ENCODE results near the gene FFAR3.
"Not testable (repeated sequence)": the region's sequence is repeated elsewhere in the genome, so short reads cannot be mapped to it uniquely, and the experiment has no call there.

FFAR3 gene

DNA sequence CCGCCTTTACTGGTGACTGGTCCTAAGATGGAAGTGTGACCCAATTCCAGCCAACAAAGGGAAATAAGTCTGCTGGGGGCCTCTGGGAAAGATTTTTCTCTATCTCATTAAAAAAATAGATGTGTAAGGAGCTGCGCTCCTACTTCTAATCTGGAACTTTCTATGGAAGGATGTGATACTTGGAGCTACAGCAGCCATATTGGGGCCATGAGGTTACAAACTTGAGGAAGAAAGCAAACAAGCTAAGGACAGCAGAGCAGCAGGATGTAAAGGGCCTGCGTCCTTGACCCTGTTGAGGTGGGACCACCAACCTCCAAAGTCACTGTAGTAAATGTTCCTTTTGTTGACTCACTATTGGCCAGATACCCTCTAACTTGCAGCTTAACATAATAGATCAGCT lies 20.1 kb downstream of the FFAR3 start:
- DNase-seq = no peak

DNA sequence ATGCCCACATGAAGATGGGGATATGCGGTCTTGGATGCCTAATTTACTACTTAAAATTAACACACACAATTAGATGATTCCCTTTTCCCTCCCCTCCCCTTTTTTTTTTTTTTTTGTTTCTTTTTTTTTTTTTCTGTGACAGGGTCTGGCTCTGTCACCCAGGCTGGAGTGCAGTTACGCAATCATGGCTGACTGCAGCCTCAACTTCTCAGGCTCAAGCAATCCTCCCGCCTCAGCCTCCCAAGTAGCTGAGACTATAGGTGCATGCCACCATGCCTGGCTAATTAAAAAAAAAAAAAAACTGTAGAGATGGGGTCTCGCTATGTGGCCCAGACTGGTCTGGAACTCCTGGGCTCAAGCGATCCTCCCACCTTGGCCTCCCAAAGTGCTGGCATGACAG lies 21.3 kb downstream of the FFAR3 start:
- DNase-seq = not testable (repeated sequence)

DNA sequence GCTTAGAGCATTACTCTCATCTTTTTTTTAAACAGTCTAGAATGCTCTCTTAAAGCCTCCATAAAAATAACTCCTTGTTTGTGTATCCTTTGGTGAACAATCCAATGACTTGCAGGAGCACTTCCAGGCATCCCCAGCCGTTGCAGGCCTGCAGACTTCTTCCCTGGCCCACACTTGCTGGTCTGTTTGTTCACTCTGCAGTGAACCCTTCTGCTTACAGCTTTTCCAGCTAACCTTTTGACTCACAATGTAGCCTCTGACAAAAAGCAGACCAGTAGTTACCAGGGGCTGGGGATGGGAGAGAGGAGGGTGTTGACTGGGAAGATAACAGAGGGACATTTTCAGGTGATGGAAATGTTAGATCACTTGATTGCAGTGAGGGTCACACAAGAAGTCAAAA lies 21.7 kb downstream of the FFAR3 start:
- DNase-seq = no peak

DNA sequence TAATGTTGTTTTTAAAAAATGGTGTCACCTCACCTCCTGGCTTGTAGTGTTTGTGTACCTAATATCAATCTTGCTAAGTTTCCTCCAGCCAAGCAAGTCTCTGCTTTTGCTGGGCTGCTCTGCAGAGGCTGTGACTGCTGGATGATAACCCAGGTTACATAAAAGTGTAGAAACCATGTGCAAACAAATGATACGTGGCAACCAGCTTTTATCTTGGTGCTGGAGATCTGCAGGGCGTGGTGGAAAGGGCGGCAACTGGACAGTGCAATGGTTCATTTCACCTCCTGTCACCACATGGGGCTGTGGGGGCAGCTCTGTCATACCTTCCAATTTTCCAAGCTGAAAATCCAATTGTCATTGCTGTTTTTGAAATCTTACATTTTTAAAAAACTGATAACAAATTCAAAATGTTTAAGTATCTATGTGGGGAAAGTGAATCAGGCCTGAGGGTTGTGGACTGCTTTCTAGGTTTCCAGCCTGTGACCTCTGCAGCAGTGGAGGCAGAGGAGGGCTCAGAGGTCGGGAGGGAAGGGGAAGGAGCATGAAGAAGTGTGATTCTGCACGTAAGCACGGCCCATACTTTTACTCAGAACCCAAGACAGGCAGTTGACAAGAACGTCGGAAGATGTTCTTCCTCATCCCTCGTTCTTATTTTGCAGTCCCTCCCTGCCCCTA lies 22.3 kb downstream of the FFAR3 start:
- peak; percentile 94 for DNase-seq

DNA sequence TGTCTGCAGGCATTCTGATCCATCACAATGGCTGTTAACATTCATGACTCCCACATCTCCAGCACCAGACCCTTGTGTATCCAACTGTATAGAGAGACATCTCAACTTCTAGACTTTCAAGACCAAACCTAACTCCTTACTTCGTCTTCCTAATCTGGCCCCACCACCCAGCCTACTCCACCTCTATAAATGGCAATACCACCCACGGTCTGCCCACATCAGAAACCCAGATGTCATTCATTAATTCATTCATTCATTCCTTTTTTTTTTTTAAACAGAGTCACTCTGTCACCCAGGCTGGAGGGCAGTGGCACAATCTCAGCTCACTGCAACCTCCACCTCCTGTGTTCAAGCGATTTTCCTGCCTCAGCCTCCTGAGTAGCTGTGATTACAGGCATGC lies 23.1 kb downstream of the FFAR3 start:
- DNase-seq = peak; percentile 4

DNA sequence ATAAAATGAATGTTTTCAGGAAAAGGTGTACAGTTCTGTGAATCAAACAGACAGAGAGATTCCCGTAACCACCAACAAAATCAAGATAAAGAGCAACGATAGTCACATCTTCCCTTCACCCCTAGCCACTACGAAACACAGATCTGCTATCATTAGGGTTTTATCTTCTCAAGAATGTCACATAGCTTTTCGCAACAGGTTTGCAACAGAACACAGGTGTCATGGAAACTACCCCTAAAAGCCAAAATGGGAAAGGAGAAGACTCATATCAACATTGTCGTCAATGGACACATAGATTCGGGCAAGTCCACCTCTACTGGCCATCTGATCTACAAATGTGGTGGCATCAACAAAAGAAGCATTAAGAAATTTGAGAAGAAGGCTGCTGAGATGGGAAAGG lies 23.7 kb downstream of the FFAR3 start:
- no peak for DNase-seq

DNA sequence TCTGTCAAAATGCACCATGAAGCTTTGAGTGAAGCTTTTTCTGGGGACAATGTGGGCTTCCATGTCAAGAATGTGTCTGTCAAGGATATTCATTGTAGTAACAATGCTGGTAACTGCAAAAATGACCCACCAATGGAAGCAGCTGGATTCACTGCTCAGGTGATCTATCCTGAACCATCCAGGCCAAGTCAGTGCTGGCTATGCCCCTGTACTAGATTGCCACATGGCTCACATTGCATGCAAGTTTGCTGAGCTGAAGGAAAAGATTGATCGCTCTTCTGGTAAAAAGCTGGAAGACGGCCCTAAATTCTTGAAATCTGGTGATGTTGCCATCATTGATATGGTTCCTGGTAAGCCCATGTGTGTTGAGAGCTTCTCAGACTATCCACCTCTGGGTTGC lies 25.3 kb downstream of the FFAR3 start:
- no peak for DNase-seq

DNA sequence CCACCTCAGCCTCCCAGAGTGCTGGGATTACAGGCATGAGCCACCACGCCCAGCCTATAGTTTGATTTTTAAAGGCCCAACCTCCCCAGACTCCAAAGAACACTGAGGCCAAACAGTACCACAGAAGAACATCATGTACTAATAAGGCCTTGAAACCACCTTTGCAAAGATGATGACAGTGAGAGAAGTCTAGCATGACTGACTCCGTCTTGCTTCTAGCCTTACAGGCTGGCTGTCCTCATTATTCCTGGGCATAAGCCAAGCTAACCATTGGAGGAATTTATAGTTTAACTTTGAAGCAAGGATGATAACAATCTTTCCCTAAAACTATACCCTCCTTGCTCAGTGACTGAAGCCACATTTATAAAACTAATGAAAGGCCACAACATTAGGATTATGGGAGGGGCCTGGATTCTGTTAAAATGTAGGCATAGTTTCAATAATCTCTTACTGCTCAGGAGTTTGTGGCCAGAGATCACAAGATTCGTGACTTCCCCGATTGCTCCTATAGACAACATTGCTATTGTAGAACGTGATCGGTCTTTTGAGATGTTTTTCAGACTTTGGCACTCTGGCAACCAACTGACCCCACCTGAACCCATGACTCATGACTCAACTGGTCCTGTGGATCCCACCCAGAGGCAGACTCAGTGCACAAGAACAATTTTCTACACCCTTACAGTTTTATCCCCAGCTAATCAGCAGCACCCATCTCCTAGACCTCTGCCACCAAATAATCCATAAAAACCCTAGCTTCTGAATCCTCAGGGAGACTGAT lies 30.2 kb downstream of the FFAR3 start:
- peak; percentile 84 for DNase-seq

DNA sequence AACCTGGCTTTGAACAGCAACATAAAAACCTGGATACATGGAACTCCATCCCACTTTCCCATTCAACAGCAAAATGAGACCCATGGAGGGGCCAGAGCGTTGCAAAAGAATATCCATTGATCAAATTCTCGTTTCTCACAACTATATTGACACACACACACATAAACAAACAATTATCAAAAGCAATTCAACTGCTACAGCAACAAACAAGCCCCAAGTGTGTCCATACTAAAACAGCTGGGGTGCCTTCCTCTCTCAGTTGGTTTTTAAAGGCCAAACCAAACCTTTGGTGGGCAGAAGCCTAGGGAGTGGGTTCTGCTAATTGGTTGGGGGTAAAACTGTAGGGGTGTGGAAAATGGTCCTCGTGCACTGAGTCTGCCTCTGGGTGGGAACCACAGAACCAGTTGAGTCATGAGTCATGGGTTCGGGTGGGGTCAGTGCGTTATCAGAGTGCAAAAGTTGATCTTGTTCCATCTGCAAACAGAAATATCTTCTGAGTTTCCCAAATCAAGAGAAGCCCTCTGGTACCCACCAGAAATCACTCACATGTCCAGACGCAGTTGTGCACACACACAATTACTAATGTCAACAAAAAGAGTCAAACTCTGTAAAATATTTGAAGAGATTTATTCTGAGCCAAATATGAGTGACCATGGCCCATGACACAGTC lies 31.1 kb downstream of the FFAR3 start:
- DNase-seq = peak; percentile 89

DNA sequence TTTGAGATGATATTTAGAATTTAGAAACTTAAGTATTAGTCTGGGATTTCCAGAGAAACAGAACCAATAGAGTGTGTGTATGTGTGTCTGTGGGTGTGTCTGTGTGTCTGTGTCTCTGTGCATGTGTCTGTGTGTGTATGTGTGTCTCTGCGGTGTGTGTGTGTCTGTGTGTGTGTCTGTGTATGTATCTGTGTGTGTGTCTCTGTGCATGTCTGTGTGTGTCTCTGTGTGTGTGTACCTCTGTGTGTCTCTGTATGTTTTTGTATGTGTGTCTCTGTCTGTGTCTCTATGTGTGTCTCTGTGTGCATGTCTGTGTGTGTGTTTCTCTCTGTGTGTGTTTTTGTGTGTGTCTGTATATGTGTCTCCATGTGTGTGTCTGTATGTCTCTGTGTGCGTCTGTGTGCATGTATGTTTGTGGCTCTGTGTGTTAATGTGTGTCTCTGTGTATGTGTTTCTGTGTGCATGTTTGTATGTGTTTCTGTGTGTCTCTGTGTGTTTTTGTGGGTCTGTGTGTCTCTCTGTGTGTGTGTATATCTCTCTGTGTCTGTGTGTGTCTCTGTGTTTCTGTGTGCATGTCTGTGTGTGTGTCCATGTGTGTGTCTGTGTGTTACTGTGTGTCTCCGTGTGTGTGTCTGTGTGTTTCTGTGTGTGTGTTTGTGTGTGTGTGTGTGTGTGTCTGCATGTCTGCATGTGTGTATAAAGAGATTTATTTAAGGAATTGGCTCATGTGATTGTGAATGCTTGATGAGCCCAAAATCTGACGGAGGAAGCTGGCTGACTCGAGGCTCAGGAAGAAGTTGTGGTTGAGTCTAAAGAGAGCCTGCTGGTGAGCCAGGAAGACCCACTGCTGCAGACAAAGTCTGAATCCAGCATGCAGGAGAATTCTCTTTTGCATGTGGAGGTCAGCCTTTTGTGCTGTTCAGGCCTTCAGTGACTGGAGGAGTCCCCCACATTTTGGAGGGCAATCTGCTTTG lies 34.8 kb downstream of the FFAR3 start:
- DNase-seq = no peak

DNA sequence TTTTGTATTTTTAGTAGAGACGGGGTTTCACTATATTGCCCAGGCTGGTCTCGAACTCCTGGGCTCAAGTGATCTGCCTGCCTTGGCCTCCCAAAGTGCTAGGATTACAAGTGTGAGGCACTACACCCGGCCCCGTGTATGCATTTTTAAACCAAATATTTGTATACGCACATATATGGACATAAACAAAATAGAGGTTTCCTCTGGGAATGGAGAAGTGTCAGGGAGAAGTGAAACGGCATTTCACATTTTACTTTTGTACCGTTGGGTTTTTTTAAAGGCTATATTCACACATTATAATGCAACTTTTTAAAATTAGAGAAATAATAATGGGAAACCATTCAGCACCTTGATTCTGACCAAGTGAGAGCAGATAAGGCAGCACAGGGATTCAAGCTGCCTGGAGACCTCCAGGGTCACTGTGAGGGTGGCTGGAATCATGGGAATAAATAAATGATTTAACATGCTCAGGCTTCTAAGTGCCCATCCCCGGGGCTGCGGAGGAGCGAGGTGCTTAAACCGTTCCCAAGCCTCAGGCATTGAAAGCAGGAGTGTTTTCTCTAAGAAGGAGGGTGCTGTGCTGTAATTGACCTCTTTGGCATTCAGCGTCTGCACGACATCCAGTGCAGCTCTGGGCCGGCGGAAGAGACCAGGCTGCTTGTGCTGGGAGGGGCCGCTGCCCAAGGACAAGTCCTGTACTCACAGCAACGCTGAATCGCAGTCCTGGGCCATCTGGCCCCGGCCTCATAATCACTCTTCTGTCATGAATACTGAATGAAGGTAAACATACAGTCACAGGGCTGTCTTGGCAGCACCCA lies 37.3 kb downstream of the FFAR3 start:
- no peak for DNase-seq

DNA sequence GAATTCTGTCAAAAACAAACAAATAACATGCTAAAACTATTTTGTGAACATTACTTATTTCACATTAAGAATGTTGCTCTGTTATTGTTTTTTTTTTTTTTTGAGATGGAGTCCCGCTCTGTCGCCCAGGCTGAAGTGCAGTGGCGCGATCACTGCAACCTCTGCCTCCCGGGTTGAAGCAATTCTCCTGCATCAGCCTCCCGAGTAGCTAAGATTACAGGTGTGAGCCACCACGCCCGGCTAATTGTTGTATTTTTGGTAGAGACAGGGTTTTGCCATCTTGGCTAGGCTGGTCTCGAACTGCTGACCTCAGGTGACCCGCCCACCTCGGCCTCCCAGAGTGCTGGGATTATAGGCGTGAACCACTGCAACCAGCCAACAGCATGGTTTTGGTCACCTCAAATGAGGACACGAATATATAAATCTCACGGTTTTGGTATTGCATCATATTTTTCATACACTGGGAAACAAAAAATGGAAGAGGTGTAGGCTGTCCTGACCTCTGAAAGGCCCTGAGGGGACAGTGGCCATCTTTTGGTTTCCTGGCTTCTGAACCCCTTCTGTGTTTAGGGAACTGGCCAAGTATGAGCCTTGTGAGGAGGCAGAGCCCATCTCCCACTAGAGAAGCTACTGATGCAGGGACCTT lies 38.1 kb downstream of the FFAR3 start:
- no peak for DNase-seq

DNA sequence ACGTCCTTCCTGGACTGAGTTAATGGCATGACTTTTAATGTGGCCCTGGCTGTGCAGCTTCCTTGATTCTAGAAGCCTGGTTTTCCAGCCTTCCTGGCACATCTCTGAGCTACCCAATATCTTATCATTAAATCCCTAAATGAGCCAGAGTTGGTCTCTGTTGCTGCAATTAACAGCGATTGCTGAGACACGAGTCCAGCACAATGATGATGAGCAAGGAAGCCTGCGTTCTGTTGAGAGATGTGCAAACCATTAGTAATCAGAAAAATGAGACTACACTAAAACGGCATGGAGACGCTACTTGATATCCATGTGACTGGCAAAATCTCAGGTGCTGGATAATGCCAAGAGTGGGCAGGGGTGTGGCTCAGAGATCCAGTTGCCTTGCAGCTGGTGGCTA lies 38.8 kb downstream of the FFAR3 start:
- no peak for DNase-seq

DNA sequence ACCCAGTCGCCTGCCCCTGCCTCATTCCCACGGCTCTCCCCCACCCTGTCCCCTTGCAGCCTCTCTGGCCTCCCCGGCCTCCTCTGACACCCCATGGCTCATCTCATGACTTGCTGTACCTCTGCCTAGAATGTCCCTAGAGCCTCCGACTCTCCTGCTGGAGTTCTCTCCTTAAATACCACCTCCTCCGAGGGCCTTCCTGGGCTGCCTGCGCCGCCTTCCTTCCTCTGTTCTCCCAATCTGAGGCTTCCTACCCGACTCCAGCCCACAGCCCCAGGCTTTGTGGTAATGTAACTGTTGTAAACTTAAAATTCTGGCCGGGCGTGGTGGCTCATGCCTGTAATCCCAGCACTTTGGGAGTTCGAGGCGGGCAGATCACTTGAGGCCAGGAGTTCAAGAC lies 40.3 kb downstream of the FFAR3 start:
- no peak for DNase-seq

DNA sequence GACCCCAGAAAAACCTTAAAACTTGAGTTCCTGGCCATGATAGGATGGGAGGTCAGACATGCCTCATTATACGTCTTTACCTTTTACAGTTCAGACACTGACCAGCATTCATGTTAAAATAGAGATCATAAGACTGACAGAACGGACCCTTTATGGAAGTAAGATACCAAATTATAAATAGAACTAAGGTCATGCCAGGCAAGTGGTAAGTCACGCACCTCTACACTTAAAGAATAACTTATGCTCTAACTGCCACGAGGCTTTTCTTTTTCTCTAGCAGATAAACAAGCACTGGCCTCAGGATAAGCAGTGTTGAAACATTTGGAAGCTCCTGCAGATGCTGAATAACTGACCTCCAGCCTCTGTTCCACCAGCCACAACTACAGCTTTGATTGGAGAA lies 41.0 kb downstream of the FFAR3 start:
- DNase-seq = no peak

DNA sequence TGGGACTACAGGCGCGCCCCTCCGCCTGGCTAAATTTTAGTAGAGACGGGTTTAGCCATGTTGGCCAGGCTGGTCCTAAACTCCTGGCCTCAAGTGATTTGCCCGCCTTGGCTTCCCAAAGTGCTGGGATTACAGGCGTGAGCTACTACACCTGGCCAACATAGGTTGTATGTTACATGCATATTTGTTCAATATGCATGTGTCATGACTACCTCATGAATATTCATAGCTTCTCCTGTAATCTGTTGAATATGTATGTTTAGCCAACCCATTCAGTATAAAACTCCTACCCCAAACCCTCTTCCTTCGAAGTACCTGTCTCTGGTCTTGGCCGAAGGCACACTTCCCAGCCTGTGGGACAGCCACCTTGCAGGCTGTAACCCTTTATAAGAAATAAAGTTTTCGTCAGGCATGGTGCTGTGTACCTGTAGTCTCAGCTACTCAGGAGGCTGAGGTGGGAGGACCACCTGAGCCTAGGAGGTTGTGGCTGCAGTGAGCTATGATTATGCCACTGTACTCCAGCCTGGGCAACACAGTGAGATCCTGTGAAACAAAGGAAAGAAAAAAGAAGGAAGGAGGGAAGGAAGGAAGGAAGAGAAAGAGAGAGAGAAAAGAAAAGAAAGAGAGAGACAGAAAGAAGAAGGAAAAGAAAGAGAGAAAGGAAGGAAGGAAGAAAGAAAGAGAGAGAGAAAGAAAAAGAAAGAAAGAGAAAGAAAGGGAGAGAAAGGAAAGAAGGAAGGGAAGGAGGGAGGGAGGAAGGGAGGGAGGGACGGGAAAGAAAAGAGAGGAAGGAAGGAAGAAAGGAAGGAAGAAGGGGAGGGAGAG lies 41.9 kb downstream of the FFAR3 start:
- DNase-seq = no peak

DNA sequence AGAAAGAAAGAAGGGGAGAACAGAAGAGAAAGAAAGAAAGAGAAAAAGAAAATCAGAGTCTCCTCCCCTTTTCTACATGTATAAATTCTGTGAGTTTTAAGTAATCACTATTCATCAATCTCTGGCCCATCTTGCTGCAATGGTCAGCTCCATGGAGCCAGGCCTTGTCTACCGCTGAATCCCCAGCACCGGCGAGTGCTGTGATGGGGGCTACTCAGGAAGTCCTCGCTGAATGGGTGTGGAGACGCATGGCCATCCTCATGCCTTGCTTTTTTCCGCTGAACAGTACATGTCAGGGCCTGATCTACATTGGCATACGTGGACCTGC lies 42.5 kb downstream of the FFAR3 start:
- no peak for DNase-seq

DNA sequence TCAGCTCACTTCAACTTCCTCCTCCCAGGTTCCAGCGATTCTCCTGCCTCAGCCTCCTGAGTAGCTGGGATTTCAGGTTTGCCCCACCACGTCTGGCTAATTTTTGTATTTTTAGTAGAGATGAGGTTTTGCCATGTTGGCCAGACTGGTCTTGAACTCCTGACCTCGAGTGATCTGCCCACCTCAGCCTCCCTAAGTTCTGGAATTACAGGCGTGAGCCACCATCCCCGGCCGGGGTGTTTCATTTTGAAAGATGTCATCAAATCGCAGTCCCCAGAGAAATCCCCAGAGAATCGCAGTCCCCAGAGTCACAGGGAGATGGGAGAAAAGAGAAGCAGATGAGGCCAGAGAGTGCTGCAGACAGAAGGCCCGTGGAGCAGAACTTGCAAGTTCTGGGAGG lies 43.2 kb downstream of the FFAR3 start:
- not testable (repeated sequence) for DNase-seq

DNA sequence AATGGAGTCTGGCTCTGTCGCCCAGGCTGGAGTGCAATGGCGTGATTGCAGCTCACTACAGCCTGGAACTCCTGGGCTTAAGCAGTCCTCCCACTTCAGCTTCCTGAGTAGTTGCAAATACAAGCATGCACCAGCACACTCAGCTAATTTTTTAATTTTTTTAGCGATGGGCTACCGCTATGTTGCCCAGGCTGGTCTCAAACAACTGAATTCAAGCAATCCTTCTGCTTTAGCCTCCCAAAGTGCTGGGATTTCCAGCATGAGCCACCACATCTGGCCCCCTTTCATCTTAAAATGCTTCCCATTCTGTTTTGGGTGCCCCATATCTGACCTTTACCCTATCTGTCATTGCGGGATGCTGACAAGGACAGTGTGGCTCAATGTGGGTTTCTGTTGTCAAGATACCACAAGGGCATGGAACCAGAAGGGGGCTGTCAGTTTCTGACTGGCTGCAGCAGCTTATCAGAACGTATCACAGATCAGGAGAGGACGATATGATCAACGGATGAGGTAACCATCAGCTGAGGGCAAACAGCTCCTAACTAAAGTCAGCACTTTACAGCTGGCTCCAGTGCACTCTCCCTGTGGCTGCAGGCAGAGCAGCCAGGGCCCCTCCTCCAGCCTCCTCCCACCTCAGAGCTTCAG lies 45.0 kb downstream of the FFAR3 start:
- DNase-seq = peak; percentile 70

Measured in hematopoietic multipotent progenitor cell treated with erythropoietin and hydrocortisone succinate and interleukin-3 and kit ligand, for 8 days (in vitro differentiated cells).